Spleen (tissue), 7 donors: ENCODE results near the gene CCDC87.

Source experiments
- CTCF ChIP-seq, 11 experiments: fragments of 200-600 bp in 7 of 11; fragments of 450-650 bp in 4 of 11; sonication (generic) in 4 of 11; IDR thresholded peaks in 8 of 11; conservative IDR thresholded peaks in 3 of 11; 1 replicate in 7 of 11; 2 replicates in 4 of 11; pipeline versions ENCODE4 v1.4.0 to v1.8.0; 2016 to 2021; ENCODE audit warnings: antibody characterized with exemption in 11 of 11, inconsistent platforms in 4 of 11, mild to moderate bottlenecking in 1 of 11
- POLR2A ChIP-seq, 3 donors: fragments of 450-650 bp; IDR thresholded peaks; one replicate each; pipeline ENCODE4 v1.5.1; 2017; ENCODE audit warnings: antibody characterized with exemption in 3 of 3, mild to moderate bottlenecking in 1 of 3
- POLR2AphosphoS5 ChIP-seq, 3 donors: sonication (generic); formaldehyde crosslinking; IDR thresholded peaks; one replicate each; pipeline ENCODE4 v1.5.1; 2017; ENCODE audit warnings: antibody characterized with exemption in 3 of 3
- donor health status: DM: no; HTN: no; CAD: no; lungs with moderate emphysema.
- donor health status: DM: no; HTN: no; CAD: no.
- donor health status: DM: no; HTN: no; CAD: no.

GRCh38 chr11:66580803-66581202 lies 12.1 kb downstream of the CCDC87 start:
- TF ChIP-seq POLR2A (IDR thresholded peaks at IDR 0.05) (no peak), CTCF (IDR thresholded peaks at IDR 0.05 in 8 of 11, conservative IDR thresholded peaks at IDR 0.05 in 3 of 11) (no peak), POLR2AphosphoS5 (IDR thresholded peaks at IDR 0.05) (no peak)
